ENCODE results near the gene RPL22. TPM values are rescaled to one million over a fixed set of nuclear protein-coding genes. Genes with fewer than 3 reads are reported as not detected.

Gene RPL22
- total and polyA plus RNA-seq, 2 of the 8 experiments (the other 6 are each of a cell fraction or from before 2014, with no cell fraction given) = 133 to 521 TPM

DNA sequence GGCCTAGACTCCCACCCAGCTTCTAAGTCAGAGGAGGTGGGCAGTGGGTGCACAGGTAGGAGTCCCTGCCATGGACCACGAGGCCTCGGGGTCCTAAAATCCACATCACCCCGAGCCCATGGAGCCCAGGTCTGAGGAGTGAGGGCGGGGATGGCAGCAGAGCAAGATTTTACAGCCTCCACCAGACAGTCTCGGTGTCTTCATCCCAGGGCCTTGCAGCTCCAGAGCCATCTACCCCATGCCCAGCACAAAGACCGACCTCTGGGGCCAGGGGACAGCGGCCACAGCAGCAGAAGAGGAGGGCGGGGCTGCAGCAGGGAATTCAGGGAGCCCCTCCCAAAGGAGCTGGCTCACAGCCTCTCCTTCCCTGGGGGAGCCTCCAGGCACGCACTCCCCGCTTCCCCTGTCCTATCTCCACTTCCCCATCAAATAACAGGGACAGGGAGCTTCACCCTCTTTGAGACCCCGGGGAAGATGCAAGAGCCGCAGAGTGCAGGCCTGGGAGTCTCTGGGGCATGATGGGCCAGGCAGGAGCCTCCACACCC is 33.9 kb downstream of the RPL22 start:
- POLR2A ChIA-PET (ENCODE audit: partially characterized antibody) = no interaction called here
- Histone ChIP-seq H2BK20ac (ENCODE audit: low read length) (no peak overlapping the region), H3K4me2 (ENCODE audit: insufficient read depth in 1 of 2, low read depth in 2 of 2, low read length in 2 of 2) (no peak overlapping the region), H2BK12ac (ENCODE audit: low read depth, low read length) (no peak overlapping the region), H3K9me3 (ENCODE audit: insufficient read depth in 2 of 2, low read depth in 1 of 2, low read length in 1 of 2) (no peaks in the 10 kb centered on the region), H3K27me3 (replicated peaks in 1 of 4; ENCODE audit: control insufficient read depth in 3 of 4, extremely low read depth in 1 of 4, insufficient read depth in 3 of 4, low read length in 3 of 4) (no peaks in the 10 kb centered on the region; a peak in 1 of 7 replicates), H3K4me1 (replicated peaks in 1 of 4; ENCODE audit: control insufficient read depth in 3 of 4, insufficient read depth in 4 of 4, low read length in 3 of 4) (peaks cover 0 to 5% (median under 1%) of the 10 kb centered on the region in 4 experiments; a peak in 3 of 7 replicates), H3K23ac (ENCODE audit: insufficient read length) (no peak overlapping the region), H2BK5ac (ENCODE audit: low read depth, low read length) (no peak overlapping the region), H3K79me2 (ENCODE audit: control insufficient read depth in 1 of 2, insufficient read depth in 2 of 2, low read length in 2 of 2) (no peaks in the 10 kb centered on the region), H3K23me2 (ENCODE audit: low read depth, low read length) (no peaks in the 10 kb centered on the region), H3K14ac (ENCODE audit: insufficient read length) (no peak overlapping the region), H2BK120ac (replicated peaks; ENCODE audit: low read depth, low read length) (no peak overlapping the region), H4K8ac (ENCODE audit: extremely low read depth, insufficient read depth, low read length) (no peak overlapping the region), H4K20me1 (replicated peaks in 1 of 2; ENCODE audit: control insufficient read depth in 1 of 2, insufficient read depth in 2 of 2, low read length in 2 of 2) (peaks cover 3 to 7% of the 10 kb centered on the region in 2 experiments), H3K56ac (replicated peaks; ENCODE audit: insufficient read length, low read depth, low read length) (no peak overlapping the region), H2AK5ac (ENCODE audit: low read depth, low read length) (no peak overlapping the region), H3K4me3 (ENCODE audit: extremely low read depth in 1 of 4, insufficient read depth in 2 of 4, low read depth in 3 of 4, low read length in 4 of 4) (no peak overlapping the region), H3K18ac (ENCODE audit: extremely low read depth, low read length) (no peak overlapping the region), H3K79me1 (ENCODE audit: low read depth, low read length) (no peaks in the 10 kb centered on the region), H3K4ac (replicated peaks; ENCODE audit: insufficient read length, low read depth, low read length) (no peak overlapping the region), H2AFZ (ENCODE audit: low read length) (no peak overlapping the region), H3K9ac (replicated peaks in 1 of 4; ENCODE audit: extremely low read depth in 1 of 4, low read depth in 3 of 4, low read length in 3 of 4) (no peak overlapping the region), H4K5ac (ENCODE audit: insufficient read length, low read depth, low read length) (no peak overlapping the region), H3K36me3 (ENCODE audit: control insufficient read depth in 2 of 4, insufficient read depth in 4 of 4, low read length in 3 of 4) (no peaks in the 10 kb centered on the region), H4K91ac (replicated peaks; ENCODE audit: insufficient read length, low read length) (no peak overlapping the region), H2BK15ac (ENCODE audit: low read length) (no peak overlapping the region), H3K27ac (ENCODE audit: low read depth, low read length) (no peak overlapping the region)
- DNase-seq (ENCODE audit: low read depth in 1 of 2, low spot score in 2 of 2) = no peak
- WGBS, 2 experiments (ENCODE audit: extremely low coverage in 1 of 2, insufficient coverage in 1 of 2, insufficient read length in 1 of 2, insufficient replicate concordance in 2 of 2, low coverage in 1 of 2, low lambda C conversion rate in 2 of 2, missing lambda C conversion rate in 1 of 2) = 95% methylated on average over 11 of the region's 12 CpGs; no CpG with 5 or more reads in 1 of the 2 experiments
- FAIRE-seq = no peak
- CTCF ChIA-PET (ENCODE audit: partially characterized antibody) = interaction anchor here (1.0 to 1.3 kb wide), 3 partner anchors 12 to 126 kb away, joined by 3 to 8 read pairs (median 4); no protein-coding TSS in a partner anchor
- TF ChIP-seq NANOG (IDR thresholded peaks at IDR 0.05; ENCODE audit: insufficient read depth, low read depth, low read length, poor library complexity, severe bottlenecking) (no peak), POU5F1 (IDR thresholded peaks at IDR 0.05; ENCODE audit: low read depth, low read length) (no peak), CBX5 (IDR thresholded peaks at IDR 0.05; ENCODE audit: low read depth, low read length) (no peak), RAD21 (IDR thresholded peaks at IDR 0.05 in 1 of 2, conservative IDR thresholded peaks at IDR 0.05 in 1 of 2; ENCODE audit: low read depth in 2 of 2, low read length in 2 of 2) (no peak)
